ENCODE data around the gene ANKRD27. TPM values are rescaled to one million over a fixed set of nuclear protein-coding genes. Genes with fewer than 3 reads are reported as not detected.
"Not testable (repeated sequence)": the region's sequence is repeated elsewhere in the genome, so short reads cannot be mapped to it uniquely, and the experiment has no call there.

Gene ANKRD27
- total and polyA plus RNA-seq, 11 donors: 5.8 to 47.5 (median 17.9) TPM

- no peaks in the 10 kb centered on the region for H3K27me3 ChIP-seq
- no peaks in the 10 kb centered on the region for H3K4me1 ChIP-seq
- H3K36me3 ChIP-seq: peaks cover 0 to 74% (median 53%) of the 10 kb centered on the region in 9 donors
- TF ChIP-seq POLR2A (IDR thresholded peaks at IDR 0.05) (no peak), CTCF (IDR thresholded peaks at IDR 0.05) (no peak)
- DNase-seq (no peak), ATAC-seq (no peak)
- no peak overlapping the region for H3K4me3 ChIP-seq
- no peak overlapping the region for H3K27ac ChIP-seq
- peaks cover 0 to 10% (median 5%) of the 10 kb centered on the region in 12 donors for H3K9me3 ChIP-seq
- WGBS, 4 donors: 87 to 95% (median 94%) methylated on average over 5 of the region's 5 CpGs
- intact Hi-C loops (cut with DNase I): no loop called here
These were observed 34.1 kb upstream of the ANKRD27 start for GRCh38 chr19:32709032-32709431.

DNA sequence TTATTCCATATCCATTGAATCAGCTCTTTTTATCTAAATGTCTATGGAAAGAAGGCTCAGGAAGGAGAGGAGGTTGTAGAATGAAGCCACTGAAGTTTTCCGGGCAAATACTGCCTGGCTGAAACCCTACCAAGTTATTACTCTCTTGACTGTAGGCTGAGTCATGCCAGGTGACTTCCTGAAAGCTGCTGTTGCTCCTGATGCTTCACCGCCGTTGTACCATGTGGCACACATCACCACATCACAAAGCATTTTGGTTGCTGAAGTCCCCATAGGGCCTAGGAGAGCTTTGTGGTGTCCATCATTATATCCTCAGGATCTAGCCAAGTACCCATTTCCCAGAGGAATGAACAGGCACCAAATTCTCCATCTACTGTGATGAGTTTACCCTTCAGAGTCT, 33.5 kb upstream of the ANKRD27 start:
- Histone ChIP-seq H3K27me3 (no peaks in the 10 kb centered on the region), H3K4me1 (no peaks in the 10 kb centered on the region), H3K27ac (no peak overlapping the region), H3K36me3 (peaks cover 0 to 71% (median 47%) of the 10 kb centered on the region in 9 donors), H3K9me3 (peaks cover 0 to 16% (median 11%) of the 10 kb centered on the region in 12 donors), H3K4me3 (no peak overlapping the region)
- DNase-seq (no peak), ATAC-seq (no peak)
- intact Hi-C loops (cut with DNase I): no loop called here
- TF ChIP-seq CTCF (IDR thresholded peaks at IDR 0.05) (no peak), POLR2A (IDR thresholded peaks at IDR 0.05) (no peak)
- 78 to 87% (median 82%) methylated on average over 3 of the region's 3 CpGs for WGBS, 4 donors

DNA sequence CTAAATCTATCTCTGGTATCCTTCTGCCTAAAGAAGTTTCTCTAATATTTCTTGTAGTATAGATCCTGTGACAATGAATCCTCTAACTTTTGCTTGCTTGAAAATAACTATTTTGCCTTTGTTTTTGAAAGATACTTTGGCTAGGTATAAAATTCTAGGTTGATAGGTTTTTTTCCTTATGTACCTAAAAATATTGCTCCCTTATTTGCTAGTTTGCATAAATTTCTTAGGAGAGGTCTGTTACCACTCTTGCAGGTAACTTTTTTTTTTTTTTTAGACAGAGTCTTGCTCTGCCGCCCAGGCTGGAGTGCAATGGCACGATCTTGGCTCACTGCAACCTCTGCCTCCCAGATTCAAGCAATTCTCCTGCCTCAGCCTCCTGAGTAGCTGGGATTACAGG, 29.0 kb upstream of the ANKRD27 start:
- WGBS, 4 donors: 92 to 100% (median 95%) methylated on average over 2 of the region's 2 CpGs
- intact Hi-C loops (cut with DNase I); H3K27ac ChIP-seq; H3K4me3 ChIP-seq; H3K27me3 ChIP-seq; DNase-seq; ATAC-seq; H3K4me1 ChIP-seq: not testable (repeated sequence)
- H3K36me3 ChIP-seq: peaks cover 0 to 56% (median 17%) of the 10 kb centered on the region in 9 donors
- H3K9me3 ChIP-seq: peaks cover 0 to 33% (median 19%) of the 10 kb centered on the region in 12 donors

- Histone ChIP-seq H3K4me3 (no peak overlapping the region), H3K9me3 (peaks cover 0 to 36% (median 19%) of the 10 kb centered on the region in 12 donors), H3K27me3 (no peaks in the 10 kb centered on the region), H3K27ac (no peak overlapping the region), H3K4me1 (peaks cover 0 to 4% (median 0%) of the 10 kb centered on the region in 12 donors), H3K36me3 (peaks cover 0 to 64% (median 25%) of the 10 kb centered on the region in 9 donors)
- DNase-seq: no peak
- 80 to 87% (median 83%) methylated on average over 5 of the region's 5 CpGs for WGBS, 4 donors
- intact Hi-C loops (cut with DNase I): no loop called here
- TF ChIP-seq CTCF (IDR thresholded peaks at IDR 0.05) (no peak), POLR2A (IDR thresholded peaks at IDR 0.05) (no peak)
- ATAC-seq: no peak
These were observed 27.0 kb upstream of the ANKRD27 start for GRCh38 chr19:32702010-32702409.

DNA sequence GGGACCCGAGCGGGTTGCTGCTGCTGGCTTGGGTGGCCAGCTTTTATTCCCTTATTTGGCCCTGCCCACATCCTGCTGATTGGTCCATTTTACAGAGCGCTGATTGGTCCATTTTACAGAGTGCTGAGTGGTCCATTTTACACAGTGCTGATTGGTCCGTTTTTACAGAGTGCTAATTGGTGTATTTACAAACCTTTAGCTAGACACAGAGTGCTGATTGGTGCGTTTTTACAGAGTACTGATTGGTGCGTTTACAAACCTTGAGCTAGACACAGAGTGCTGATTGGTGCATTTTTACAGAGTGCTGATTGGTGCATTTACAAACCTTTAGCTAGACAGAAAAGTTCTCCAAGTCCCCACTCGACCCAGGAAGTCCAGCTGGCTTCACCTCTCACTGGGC, 25.1 kb upstream of the ANKRD27 start:
- Histone ChIP-seq H3K36me3 (peaks cover 0 to 59% (median 20%) of the 10 kb centered on the region in 9 donors), H3K4me1 (peaks cover 0 to 23% (median 13%) of the 10 kb centered on the region in 12 donors), H3K9me3 (peaks cover 0 to 36% (median 19%) of the 10 kb centered on the region in 12 donors)
- H3K4me3 ChIP-seq; DNase-seq; H3K27me3 ChIP-seq; ATAC-seq; H3K27ac ChIP-seq; intact Hi-C loops (cut with DNase I): not testable (repeated sequence)
- WGBS, 4 donors: 86 to 98% (median 96%) methylated on average over 7 of the region's 7 CpGs

DNA sequence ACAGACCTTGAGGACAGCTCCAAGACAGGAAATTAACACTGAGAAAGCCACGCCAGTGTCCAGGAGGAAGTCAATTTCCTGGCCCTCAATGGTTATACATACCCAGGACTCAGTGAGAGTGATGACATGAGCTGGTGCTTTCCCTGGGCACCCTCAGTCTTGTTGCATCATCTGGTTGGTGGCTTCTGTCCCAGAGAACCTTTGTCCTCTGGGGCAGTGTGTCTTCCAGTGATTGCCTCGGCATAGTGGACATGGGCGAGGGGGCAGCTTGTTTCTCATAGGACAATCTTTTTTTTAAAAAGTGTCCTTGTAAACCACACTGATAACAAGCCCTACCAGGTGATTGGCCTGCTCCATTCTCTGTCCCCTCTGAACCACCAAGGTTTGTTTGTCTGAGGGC, 21.8 kb upstream of the ANKRD27 start:
- intact Hi-C loops (cut with DNase I): loop anchor here in 2 of 10 donors (10.0 kb wide), 2 partner anchors 92 to 102 kb away; no protein-coding TSS in a partner anchor

DNA sequence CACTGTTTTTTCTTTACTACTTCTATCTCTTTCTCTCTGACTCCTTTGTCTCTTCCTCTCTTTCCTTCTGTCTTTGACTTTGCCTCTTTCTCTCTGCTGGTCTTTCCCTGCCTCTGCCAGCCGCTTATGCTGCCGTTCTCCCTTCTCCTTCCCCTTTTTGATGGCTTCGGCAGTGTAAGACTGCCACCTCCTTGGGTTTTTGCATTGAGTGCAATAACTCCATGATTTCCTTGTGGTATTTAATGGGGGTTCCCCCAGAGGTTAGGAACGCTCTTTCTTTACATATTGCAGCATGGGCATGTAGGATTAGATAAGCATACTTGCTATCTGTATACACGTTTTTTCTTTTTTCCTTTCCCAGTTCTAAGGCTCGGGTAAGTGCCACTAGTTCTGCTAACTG, 20.5 kb upstream of the ANKRD27 start:
- H3K27ac ChIP-seq, DNase-seq: not testable (repeated sequence)

More for the DNA sequence above, 21.8 kb upstream of the ANKRD27 start:
- DNase-seq: peak in 1 of 5 donors; percentile 37
- Histone ChIP-seq H3K36me3 (peaks cover 0 to 33% (median 15%) of the 10 kb centered on the region in 9 donors), H3K9me3 (peaks cover 0 to 15% (median 4%) of the 10 kb centered on the region in 12 donors), H3K4me1 (peaks cover 0 to 51% (median 39%) of the 10 kb centered on the region in 12 donors)
- H3K27me3 ChIP-seq, H3K4me3 ChIP-seq, ATAC-seq, H3K27ac ChIP-seq: not testable (repeated sequence)
- 67 to 83% (median 75%) methylated on average over 3 of the region's 3 CpGs for WGBS, 4 donors

DNA sequence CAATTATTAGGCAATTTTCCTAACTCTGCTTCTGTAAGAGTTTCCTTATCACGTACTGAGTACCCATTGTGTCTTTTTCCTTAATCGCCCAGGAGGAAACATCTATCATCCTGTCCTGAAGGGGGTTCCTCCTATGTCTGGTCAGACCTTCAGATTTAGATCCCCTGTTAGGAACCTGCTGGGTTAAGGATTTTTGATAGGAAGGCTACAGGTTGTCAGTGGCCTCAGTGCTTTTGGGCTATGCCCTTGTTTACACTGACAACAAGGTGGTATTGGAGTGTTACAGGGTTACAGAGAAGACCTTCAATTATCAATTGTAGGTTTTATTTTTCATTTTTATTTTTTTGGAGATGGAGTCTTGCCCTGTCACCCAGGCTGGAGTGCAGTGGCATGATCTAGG, 19.9 kb upstream of the ANKRD27 start:
- ATAC-seq, DNase-seq, H3K27ac ChIP-seq, H3K27me3 ChIP-seq: not testable (repeated sequence)
- intact Hi-C loops (cut with DNase I): loop anchor here in 3 of 10 donors (5.0 to 10.0 kb wide), 3 partner anchors 90 to 100 kb away; no protein-coding TSS in a partner anchor
- Histone ChIP-seq H3K36me3 (peaks cover 0 to 23% (median 15%) of the 10 kb centered on the region in 9 donors), H3K9me3 (peaks cover 0 to 12% (median 3%) of the 10 kb centered on the region in 12 donors), H3K4me1 (peaks cover 0 to 64% (median 48%) of the 10 kb centered on the region in 12 donors), H3K4me3 (peak overlapping the region in 1 of 12 donors; percentile 39)
- WGBS, 4 donors: 19 to 54% (median 26%) methylated on average over 2 of the region's 2 CpGs

More for the DNA sequence above, 20.5 kb upstream of the ANKRD27 start:
- Histone ChIP-seq H3K9me3 (peaks cover 0 to 15% (median 4%) of the 10 kb centered on the region in 12 donors), H3K4me1 (peaks cover 0 to 61% (median 46%) of the 10 kb centered on the region in 12 donors), H3K36me3 (peaks cover 0 to 30% (median 15%) of the 10 kb centered on the region in 9 donors)
- intact Hi-C loops (cut with DNase I): loop anchor here in 2 of 10 donors (10.0 kb wide), 2 partner anchors 91 to 101 kb away; no protein-coding TSS in a partner anchor
- not testable (repeated sequence) for H3K27me3 ChIP-seq, ATAC-seq, H3K4me3 ChIP-seq
- 67 to 78% (median 74%) methylated on average over 6 of the region's 6 CpGs for WGBS, 4 donors

All from heart left ventricle (tissue), 16 donors.